Loucy (cell line): ENCODE data around the gene TXNDC17.

ENCODE experiments used
- CTCF ChIP-seq: fragments of 200-600 bp; sonication (generic); conservative IDR thresholded peaks from 2 replicates; pipeline ENCODE4 v1.5.1; 2014; ENCODE audit warnings: mild to moderate bottlenecking, antibody characterized with exemption, low read length
- EZH2phosphoT487 ChIP-seq: fragments of 200-600 bp; IDR thresholded peaks from 2 replicates; pipeline ENCODE4 v1.6.1; 2018; ENCODE audit warnings: antibody characterized with exemption, mild to moderate bottlenecking, moderate library complexity, borderline replicate concordance

- TF ChIP-seq CTCF (no peak), EZH2phosphoT487 (no peak)
Observed at GRCh38 chr17:6688944-6689343, 48.1 kb downstream of the TXNDC17 start.
